Urinary bladder (tissue), 4 donors: Measurements from ENCODE around the gene MEF2A. TPM values are rescaled to one million over a fixed set of nuclear protein-coding genes. Genes with fewer than 3 reads are reported as not detected.
"Not testable (repeated sequence)": the region's sequence is repeated elsewhere in the genome, so short reads cannot be mapped to it uniquely, and the experiment has no call there.

Experiments used
- DNase-seq: peaks from one replicate; pipeline ENCODE4 v3.0.0-alpha.2; 2015; ENCODE audit errors: extremely low spot score
- H3K27ac ChIP-seq: one replicate; pipeline ENCODE4 v1.5.1; 2013; ENCODE audit warnings: low read depth, mild to moderate bottlenecking, moderate library complexity
- H3K36me3 ChIP-seq: one replicate; pipeline ENCODE4 v1.6.1; 2013; ENCODE audit warnings: mild to moderate bottlenecking, moderate library complexity; ENCODE audit not compliant: insufficient read depth
- H3K4me1 ChIP-seq: one replicate; pipeline ENCODE4 v1.6.1; 2013; ENCODE audit warnings: mild to moderate bottlenecking, moderate library complexity; ENCODE audit not compliant: insufficient read depth
- H3K4me3 ChIP-seq: one replicate; pipeline ENCODE4 v1.5.1; 2013; ENCODE audit warnings: low read depth, low read length
- whole genome bisulfite sequencing: extraction: QIAGEN DNeasy Blood & Tissue Kit; methylation state at CpG from one replicate; pipeline ENCODE4 v1.1.7; 2013; 5-methylcytosine and 5-hydroxymethylcytosine counted together
- polyA plus RNA-seq: library from polyadenylated mRNA; stranded (reverse); fragments of 200-250 nt; gene quantifications from one replicate; pipeline ENCODE4 v1.2.3, GENCODE V29; 2013
- total RNA-seq: library from RNA; depleted of rRNA; stranded (reverse); fragments of >200 nt; gene quantifications from one replicate; pipeline ENCODE4 v1.2.3, GENCODE V29; 2014
- donor health status: healthy with polysubstance abuse.
- donor health status: healthy.

MEF2A gene
- 85.1 TPM for total RNA-seq
- polyA plus RNA-seq: 37.6 TPM

- Histone ChIP-seq H3K4me1 (no peaks in the 10 kb centered on the region), H3K4me3 (peak within 1 kb of the TSS; percentile 92), H3K27ac (peak within 1 kb of the TSS; percentile 98), H3K36me3 (no peaks in the 10 kb centered on the region)
- DNase-seq: peak; percentile 89
- under 1% methylated on average over 101 of the region's 101 CpGs for WGBS
These were observed at the start of gene MEF2A for GRCh38 chr15:99565299-99566156. Gene MEF2A (plus strand): TSS chr15:99565984. CDS start chr15:99633120, 67,136 bp downstream.

DNA sequence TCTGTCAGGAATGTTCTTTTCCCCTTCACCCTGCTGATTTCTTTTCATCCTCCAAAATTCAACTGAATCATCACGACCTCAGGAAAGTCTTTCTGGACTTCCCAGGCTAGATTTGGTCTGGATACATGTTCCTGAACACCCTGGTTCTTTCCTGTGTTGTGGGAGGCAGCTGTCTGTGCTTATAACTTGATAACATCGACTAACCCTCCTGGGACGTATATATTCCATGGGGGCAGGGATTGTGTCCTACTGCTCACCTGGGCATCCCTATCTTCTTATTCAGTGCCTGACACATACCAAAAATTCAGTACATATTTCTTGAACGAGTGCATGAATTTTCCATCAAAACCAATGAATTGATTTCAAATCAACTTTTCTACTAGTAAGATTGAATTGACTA lies 47.6 kb upstream of the MEF2A start:
- Histone ChIP-seq H3K27ac (no peak overlapping the region), H3K4me3 (no peak overlapping the region), H3K4me1 (no peaks in the 10 kb centered on the region), H3K36me3 (no peaks in the 10 kb centered on the region)
- 91% methylated on average over 4 of the region's 4 CpGs for WGBS
- no peak for DNase-seq

DNA sequence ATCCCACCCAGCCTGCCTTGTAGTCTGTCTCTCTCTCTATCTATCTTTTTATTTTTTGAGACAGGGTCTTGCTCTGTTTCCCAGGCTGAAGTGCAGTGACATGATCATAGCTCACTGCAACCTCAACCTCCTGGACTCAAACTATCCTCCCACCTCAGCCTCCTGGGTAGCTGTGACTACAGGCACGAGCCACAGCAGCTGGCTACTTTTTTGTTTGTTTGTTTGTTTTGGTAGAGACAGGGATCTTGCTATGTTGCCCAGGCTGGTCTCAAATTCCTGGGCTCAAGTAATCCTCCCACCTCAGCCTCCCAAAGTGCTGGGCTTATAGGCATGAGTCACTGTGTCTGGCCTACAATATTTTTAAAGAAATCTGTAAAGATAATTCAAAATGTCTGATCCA lies 46.4 kb upstream of the MEF2A start:
- H3K27ac ChIP-seq, H3K4me3 ChIP-seq, H3K4me1 ChIP-seq, DNase-seq, H3K36me3 ChIP-seq: not testable (repeated sequence)
- WGBS: 92% methylated on average over 1 of the region's 1 CpG

- no peak overlapping the region for H3K27ac ChIP-seq
- no peak for DNase-seq
- H3K4me1 ChIP-seq: no peaks in the 10 kb centered on the region
- H3K36me3 ChIP-seq: no peaks in the 10 kb centered on the region
- H3K4me3 ChIP-seq: no peak overlapping the region
- 91% methylated on average over 4 of the region's 4 CpGs for WGBS
These were observed 43.5 kb upstream of the MEF2A start for GRCh38 chr15:99522288-99522687.

- H3K4me1 ChIP-seq: no peaks in the 10 kb centered on the region
- WGBS: 57% methylated on average over 4 of the region's 4 CpGs
- DNase-seq: no peak
- no peak overlapping the region for H3K27ac ChIP-seq
- no peak overlapping the region for H3K4me3 ChIP-seq
- H3K36me3 ChIP-seq: no peaks in the 10 kb centered on the region
These were observed 39.6 kb upstream of the MEF2A start for GRCh38 chr15:99526176-99526575.

DNA sequence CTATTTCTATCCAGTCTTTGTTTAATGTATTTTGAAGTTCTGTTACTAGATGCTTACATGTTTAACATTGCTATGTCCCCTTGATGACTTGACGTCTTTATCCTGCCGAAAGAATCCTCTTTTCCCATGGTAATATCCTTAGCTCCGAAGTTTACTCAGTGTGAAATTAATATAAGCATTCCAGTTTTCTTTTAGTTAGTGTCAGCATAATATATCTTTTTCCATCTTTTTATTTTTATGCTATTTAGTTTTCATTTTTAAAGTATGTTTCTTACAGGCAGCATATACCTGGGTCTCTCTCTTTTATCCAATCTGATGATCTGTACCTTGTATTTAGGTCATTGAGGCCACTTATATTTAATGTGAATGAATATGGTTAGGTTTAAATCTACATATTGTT lies 39.1 kb upstream of the MEF2A start:
- no peak for DNase-seq
- Histone ChIP-seq H3K4me1 (no peaks in the 10 kb centered on the region), H3K36me3 (no peaks in the 10 kb centered on the region), H3K27ac (no peak overlapping the region), H3K4me3 (no peak overlapping the region)
- WGBS: 86% methylated on average over 3 of the region's 3 CpGs

- H3K27ac ChIP-seq: no peak overlapping the region
- no peak for DNase-seq
- no peaks in the 10 kb centered on the region for H3K4me1 ChIP-seq
- 86% methylated on average over 4 of the region's 4 CpGs for WGBS
- no peaks in the 10 kb centered on the region for H3K36me3 ChIP-seq
- no peak overlapping the region for H3K4me3 ChIP-seq
These were observed 29.3 kb upstream of the MEF2A start for GRCh38 chr15:99536422-99537040.

- no peak overlapping the region for H3K4me3 ChIP-seq
- WGBS: 86% methylated on average over 4 of the region's 4 CpGs
- no peaks in the 10 kb centered on the region for H3K36me3 ChIP-seq
- no peak overlapping the region for H3K27ac ChIP-seq
- H3K4me1 ChIP-seq: no peaks in the 10 kb centered on the region
- DNase-seq: no peak
These were observed 28.4 kb upstream of the MEF2A start for GRCh38 chr15:99537344-99537743.

- no peaks in the 10 kb centered on the region for H3K4me1 ChIP-seq
- no peak overlapping the region for H3K27ac ChIP-seq
- no peak for DNase-seq
- H3K36me3 ChIP-seq: no peaks in the 10 kb centered on the region
- WGBS: 67% methylated on average over 1 of the region's 1 CpG
- no peak overlapping the region for H3K4me3 ChIP-seq
These were observed 27.5 kb upstream of the MEF2A start for GRCh38 chr15:99538261-99538660.

GRCh38 chr15:99542828-99543227 lies 23.0 kb upstream of the MEF2A start:
- DNase-seq: no peak
- Histone ChIP-seq H3K27ac (no peak overlapping the region), H3K4me1 (no peaks in the 10 kb centered on the region), H3K36me3 (no peaks in the 10 kb centered on the region), H3K4me3 (no peak overlapping the region)

GRCh38 chr15:99545605-99546004 lies 20.2 kb upstream of the MEF2A start:
- Histone ChIP-seq H3K36me3 (no peaks in the 10 kb centered on the region), H3K4me3 (no peak overlapping the region), H3K4me1 (no peaks in the 10 kb centered on the region), H3K27ac (no peak overlapping the region)
- no peak for DNase-seq

- DNase-seq: no peak
- Histone ChIP-seq H3K36me3 (no peaks in the 10 kb centered on the region), H3K4me1 (no peaks in the 10 kb centered on the region), H3K27ac (no peak overlapping the region), H3K4me3 (no peak overlapping the region)
- 82% methylated on average over 4 of the region's 4 CpGs for WGBS
These were observed 19.2 kb upstream of the MEF2A start for GRCh38 chr15:99546441-99547100.

DNA sequence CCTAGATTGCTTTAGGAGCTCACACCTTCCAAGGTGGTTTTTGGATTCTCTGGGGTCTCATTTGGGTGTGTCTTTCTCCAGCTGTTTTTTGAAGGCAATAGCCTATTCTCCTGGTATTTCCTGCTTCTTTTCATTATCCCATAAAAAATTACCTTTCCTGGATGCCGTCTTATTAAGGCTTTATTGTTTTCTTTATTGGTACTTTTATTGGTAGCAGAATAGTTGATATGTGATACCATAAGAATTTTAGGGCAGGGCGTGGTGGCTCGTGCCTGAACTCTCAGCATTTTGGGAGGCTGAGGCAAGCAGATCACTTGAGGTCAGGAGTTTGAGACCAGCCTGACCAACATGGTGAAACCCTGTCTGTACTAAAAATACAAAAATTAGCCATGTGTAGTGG lies 18.3 kb upstream of the MEF2A start:
- Histone ChIP-seq H3K4me1 (no peaks in the 10 kb centered on the region), H3K36me3 (no peaks in the 10 kb centered on the region), H3K4me3 (no peak overlapping the region), H3K27ac (no peak overlapping the region)
- WGBS: 79% methylated on average over 3 of the region's 3 CpGs
- no peak for DNase-seq

- DNase-seq: no peak
- Histone ChIP-seq H3K36me3 (no peaks in the 10 kb centered on the region), H3K4me3 (no peak overlapping the region), H3K27ac (no peak overlapping the region), H3K4me1 (no peaks in the 10 kb centered on the region)
- WGBS: 87% methylated on average over 5 of the region's 5 CpGs
These were observed 15.7 kb upstream of the MEF2A start for GRCh38 chr15:99550077-99550476.
